CD4-positive, alpha-beta T cell treated with Interleukin-12 subunit alpha and Interleukin-12 subunit beta, for 1 hour (primary cell): ENCODE results near the gene AMN.

Source experiments
- DNase-seq: peaks from one replicate; pipeline ENCODE4 v3.0.0-alpha.2; 2020

AMN gene

GRCh38 chr14:102969901-102970300 is 47.4 kb downstream of the AMN start:
- DNase-seq, result no peak

- DNase-seq, result no peak
These were observed 48.0 kb downstream of the AMN start for GRCh38 chr14:102970496-102970895.

DNA sequence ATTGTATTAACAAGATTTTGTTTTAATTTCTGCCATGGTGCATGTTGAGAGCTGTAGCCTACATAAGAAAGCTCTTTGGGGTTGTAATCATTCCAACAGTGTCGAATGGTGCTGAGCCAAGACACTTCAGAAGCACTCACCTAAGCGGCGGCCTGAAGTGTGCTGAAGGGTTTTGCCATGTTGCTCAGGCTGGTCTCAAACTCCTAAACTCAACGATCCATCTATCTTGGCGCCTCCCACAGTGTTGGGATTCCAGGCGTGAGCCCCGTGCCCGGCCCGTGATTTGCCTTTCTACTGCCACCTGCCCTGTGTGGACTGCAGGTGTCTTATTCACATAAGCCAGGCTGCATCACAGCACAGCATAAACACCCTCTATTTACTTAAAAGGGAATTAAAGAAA is 48.9 kb downstream of the AMN start:
- DNase-seq, result no peak

DNA sequence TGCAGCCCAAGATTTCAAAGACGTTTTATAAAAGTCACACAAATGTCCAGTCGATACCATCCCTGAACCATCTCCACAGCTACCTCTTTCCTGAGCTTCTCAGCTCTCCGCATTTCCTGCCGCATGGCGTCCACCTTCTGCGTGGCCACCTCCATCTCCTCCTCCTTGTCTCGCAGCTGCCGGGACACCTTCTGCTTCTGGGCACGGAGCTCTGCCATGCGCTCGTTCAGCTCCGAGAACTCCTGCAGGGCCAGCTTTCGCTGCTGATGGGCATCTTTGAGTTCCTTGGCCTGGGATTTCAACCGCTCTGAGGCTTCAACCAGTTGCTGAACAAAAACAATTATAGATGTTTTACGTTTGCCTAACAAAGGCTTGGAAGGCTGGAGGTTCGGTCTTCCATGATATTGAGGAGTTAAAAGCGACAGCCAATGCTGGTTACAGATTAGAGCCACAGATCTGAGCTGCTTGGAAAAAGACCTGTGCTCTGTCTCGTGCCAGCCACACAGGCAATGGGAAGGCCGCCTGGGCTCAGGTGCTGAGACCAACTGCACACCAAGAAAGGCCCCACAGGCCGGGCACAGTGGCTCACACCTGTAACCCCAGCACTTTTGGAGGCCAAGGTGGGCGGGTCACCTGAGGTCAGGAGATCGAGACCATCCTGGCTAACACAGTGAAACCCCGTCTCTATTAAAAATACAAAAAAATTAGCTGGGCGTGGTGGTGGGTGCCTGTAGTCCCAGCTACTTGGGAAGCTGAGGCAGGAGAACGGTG is 49.6 kb downstream of the AMN start:
- no peak for DNase-seq

DNA sequence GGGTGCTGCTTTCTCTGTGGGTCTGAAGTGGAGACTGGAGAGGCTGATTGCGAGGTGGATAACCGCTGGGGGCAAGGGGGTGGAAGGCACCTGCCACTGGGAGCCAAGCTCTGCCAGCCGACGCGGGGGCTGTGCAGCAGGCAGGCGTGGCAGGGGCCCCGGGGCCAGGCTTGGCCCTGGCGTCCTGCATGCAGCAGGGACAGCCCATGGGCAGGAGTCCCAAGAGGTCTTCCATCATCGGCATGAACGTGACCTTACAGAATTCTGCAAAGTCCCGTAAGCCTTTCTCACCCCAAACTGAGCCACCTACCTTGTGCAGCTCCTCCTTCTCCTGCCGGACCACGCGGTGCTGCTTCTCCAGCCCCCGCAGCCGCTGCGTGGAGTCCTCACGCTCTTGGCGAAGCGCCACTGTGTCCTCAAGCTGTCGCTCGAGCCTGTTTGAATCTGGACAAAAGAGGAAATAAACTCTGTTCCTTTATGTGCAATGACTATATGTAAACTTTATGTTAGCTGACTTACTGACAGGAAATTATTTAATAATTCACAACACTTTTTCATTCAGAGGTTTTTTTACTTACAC is 51.3 kb downstream of the AMN start:
- no peak for DNase-seq

GRCh38 chr14:102975662-102976061 is 53.2 kb downstream of the AMN start:
- DNase-seq, result no peak

GRCh38 chr14:102977475-102977874 is 55.0 kb downstream of the AMN start:
- no peak for DNase-seq

- no peak for DNase-seq
These were observed 56.9 kb downstream of the AMN start for GRCh38 chr14:102979406-102979805.

- DNase-seq, result no peak
These were observed 57.9 kb downstream of the AMN start for GRCh38 chr14:102980409-102980810.
